Measurements from ENCODE around the gene ZNF648.
"Not testable (repeated sequence)": the region's sequence is repeated elsewhere in the genome, so short reads cannot be mapped to it uniquely, and the experiment has no call there.

ZNF648 gene

GRCh38 chr1:182029002-182029378 is 32.5 kb downstream of the ZNF648 start:
- no peak for DNase-seq (ENCODE audit: low read depth in 2 of 2)

GRCh38 chr1:182015360-182015759 is 46.2 kb downstream of the ZNF648 start:
- no peak for DNase-seq (ENCODE audit: low read depth in 2 of 2)

- not testable (repeated sequence) for DNase-seq (ENCODE audit: low read depth in 2 of 2)
Measured at GRCh38 chr1:182010800-182011370, 50.6 kb downstream of the ZNF648 start.

GRCh38 chr1:182005398-182005797 is 56.1 kb downstream of the ZNF648 start:
- DNase-seq (ENCODE audit: low read depth in 2 of 2) = not testable (repeated sequence)

GRCh38 chr1:182004601-182005000 is 56.9 kb downstream of the ZNF648 start:
- no peak for DNase-seq (ENCODE audit: low read depth in 2 of 2)
